NCI-H1436 (cell line): ENCODE measurements around the gene DACT2.
"Not testable (repeated sequence)": the region's sequence is repeated elsewhere in the genome, so short reads cannot be mapped to it uniquely, and the experiment has no call there.

Source experiments
- DNase-seq: peaks from one replicate; lab custom pipeline; 2025; lab: John Stamatoyannopoulos, UW

DACT2 gene

DNA sequence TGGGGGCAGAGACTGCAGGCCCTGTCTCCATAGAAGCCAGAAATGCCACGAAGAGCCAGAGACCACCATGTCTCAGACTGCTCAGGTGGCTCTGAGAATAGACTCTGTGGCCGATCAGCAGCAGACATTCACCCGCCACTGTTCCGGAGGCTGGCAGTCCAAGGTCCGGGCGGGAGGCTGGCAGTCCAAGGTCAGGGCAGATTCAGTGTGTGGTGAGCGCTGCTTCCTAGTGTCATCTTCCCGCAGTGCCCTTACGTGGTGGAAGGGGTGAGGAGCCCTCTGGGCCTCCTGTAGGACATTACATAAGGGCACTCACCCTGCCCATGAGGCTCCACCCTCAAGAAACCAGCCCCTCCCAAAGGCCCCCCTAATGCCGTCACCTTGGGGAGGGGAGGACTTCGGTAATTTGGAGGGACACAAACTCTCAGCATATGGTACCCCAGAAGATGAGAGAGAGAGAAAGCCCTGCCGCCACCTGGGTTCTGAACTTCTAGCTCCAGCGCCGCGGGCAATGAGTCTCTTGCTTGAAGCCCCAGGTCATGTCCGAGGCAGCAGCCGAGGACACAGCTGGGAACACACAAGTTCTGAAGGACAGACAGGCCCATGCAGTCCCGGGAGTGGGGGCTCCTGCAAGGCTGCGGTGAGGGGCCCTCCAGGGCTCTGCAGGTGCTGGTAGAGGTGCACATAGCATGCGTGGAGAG lies 36.4 kb downstream of the DACT2 start:
- no peak for DNase-seq

DNA sequence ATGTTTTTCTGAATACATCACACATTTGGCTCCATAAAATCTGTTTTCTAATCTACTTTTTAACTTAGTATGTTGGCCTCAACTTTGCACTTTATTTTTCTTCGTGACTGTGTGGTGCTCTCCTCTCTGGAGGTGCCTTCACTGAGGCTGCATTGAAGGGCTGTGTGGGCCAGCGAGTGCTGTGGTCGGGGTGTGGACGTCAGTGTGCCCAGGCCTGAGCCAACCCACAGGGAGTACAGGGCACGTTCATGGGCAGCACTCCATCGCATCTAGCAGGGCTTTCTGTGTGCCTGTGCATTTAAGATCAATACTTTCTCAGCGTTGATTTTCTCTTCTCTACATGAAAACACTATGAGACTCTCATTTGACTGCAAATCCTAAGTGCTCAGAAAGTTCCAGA lies 37.8 kb downstream of the DACT2 start:
- DNase-seq = no peak

DNA sequence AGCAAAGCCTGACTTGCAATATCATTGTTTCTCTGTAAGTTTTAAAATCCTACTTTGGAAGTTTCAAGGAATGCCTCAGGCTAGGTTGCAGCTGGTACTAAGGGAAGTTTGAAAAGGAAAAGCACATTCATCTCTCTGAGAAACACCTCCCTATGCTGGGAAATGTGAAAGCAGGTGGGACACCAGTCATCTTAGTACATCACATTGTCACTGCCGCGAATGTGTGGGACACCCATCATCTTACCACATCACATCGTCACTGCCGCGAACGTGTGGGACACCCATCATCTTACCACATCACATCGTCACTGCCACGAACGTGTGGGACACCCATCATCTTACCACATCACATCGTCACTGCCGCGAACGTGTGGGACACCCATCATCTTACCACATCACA lies 38.3 kb downstream of the DACT2 start:
- DNase-seq = not testable (repeated sequence)

DNA sequence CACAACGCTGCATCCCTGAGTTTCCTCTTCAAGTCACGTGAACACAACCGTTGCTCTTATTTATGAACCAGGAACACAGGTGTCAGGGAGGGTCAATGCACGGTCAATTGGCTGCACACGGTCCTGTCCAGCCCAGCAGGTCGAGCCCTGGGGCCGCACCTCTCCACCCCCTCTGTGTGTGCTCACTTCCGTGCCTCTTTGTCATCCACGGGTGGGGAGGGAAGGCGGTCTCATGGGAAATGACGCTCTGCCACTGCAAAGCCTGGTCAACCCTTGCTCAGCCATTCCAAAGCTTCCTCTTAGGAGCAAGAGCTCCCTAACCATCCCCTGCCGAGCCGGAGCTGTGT lies 38.7 kb downstream of the DACT2 start:
- DNase-seq = no peak

DNA sequence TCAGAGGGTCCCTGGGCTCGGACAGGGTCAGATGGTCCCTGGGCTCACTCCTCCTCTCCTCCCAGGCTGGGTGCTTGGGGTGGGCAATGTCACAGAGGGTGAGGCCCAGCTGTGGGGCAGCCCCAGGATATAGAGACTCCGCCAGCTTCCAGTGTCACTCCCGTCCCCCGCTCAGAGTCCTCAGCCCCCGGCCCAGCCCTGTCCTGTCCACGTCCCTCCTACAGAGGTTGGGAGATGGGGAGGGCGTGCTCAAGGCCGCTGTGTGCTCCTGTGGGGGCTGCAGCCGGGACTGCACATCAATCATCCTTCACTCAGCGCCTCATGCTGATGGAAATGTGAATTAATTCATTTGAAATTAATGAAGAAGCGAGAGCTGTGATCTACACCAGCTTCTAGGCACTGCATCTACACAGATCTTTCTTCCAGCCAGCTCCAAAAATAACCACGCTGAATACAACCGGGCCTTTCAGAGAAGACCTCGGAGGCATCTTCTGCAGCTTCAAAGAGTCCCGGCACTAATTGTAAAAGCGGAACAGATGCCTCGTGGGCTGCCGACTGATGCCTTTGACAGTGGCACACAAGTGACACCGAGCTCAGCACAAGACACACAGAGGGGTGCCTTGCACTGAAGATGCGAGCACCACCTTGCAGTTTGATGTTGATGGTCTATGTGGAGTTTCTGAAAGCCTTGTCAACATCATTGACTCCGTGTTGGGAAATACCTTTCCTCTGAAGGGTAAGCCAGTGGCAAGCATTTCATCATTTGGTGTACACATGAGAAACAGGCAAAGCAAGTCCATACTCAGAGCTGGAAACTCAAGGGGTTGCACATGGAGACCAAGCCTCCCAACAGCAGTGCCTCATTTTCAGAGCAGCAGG lies 39.3 kb downstream of the DACT2 start:
- DNase-seq = no peak

DNA sequence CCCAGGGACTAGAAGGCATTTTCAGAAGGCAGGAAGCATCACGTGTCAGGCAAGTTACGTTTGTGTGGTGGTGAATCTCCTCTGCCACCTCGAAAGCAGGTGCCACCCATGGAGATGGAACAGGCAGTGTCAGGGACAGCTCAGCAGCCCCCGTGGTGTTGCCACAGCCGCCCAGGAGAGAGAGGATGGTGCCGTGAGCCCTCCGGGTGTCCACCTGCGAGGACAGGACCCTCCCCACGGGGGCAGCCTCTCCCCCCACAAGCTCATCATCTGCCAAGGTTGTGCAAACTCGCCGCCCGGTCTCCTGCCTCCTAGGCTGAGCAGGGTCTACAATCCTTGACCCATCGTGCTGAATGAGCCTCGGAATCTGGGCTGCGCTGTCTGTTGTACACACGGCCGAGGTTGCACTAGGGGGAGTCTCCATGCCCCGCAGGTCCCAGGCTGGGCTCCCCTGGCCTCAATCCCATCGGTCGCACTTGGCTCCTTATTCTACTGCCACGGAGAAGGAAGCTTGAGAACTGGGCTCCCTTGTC lies 40.1 kb downstream of the DACT2 start:
- DNase-seq = no peak

DNA sequence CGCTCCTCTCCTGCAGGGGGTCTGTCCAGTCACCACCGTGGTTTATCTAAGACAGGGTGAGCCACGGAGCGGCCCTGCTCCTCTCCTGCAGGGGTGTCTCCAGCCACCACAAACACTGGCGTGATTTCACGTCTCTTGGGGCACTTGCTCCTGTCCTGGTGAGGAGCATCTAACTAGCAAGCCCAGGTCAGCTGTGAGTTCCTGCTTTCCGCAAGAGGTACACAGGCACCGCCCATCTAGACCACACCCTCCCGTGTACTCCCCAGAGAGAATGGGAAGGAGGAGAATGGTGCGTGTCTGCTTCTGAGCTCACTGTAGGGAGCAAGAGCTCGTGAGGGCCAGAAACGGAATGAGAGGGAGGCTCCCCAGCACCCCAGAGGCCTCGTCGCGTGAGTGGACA lies 40.7 kb downstream of the DACT2 start:
- DNase-seq = no peak

DNA sequence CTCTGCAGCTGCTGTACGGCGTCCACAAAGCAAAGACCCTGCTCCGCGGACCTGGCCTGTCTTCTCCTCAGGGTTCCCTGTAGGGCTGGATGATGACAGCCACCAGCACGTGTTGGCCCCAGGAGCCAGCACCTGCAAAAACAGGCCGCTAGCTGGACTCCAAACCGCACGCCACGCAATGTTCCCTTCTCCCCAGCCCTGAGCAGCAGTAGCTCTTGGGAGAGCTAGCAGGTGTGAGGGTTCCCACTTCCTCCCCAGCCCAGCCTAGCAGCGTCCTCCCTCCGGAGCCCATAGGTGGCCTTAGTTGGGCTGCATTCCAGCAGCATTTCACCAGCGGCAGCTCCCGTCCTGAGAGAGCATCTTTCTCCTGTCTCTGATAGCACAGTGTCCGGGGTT lies 42.3 kb downstream of the DACT2 start:
- DNase-seq = no peak

DNA sequence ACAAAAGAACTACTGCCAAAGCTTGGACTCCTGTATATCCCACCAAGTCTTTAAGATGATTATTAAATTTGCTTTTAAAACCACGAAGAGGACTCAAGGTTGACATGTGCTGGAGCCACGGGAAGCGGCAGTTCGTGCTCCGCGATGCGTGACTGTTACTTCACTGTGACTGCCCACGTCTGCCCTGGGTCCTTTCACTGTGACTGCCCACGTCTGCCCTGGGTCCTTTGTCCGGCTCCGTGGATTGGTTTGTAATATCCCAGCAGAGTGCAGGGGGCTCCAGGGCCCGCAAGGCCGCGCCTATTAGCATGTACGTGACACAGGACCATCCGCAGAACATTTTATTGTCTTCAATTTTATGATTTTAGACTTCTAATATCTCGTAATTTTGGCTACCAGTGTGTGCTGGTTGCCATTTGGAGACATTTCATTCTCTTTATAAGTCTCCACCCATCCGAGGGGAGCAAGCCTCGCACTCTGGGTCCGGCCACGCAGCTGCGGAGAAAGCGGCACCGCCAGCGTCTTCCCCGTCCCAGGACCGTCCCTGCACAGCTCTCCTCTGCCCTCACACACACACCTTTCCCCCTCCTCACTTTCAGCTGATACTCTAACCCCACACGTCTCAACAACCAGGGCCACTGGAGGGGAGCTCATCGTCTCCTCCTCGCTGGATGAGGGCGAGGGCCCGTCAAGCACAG lies 42.9 kb downstream of the DACT2 start:
- no peak for DNase-seq

DNA sequence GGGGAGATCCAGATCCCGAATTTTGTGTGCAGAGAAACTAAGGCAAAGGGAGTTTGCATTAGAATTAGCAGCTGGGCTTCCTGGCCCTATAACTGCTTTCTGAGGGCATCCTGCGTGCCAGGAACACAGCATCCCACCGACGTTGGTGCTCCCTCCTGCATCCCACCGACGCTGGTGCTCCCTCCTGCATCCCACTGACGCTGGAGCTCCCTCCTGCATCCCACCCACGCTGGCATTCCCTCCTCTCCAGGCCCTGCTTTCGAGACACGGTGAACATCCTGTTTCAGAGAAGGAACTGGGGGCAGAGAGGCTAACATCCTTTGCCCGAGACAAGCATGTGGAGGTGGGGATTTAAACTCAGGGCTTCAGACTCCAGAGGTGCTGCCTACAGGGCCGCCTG lies 44.4 kb downstream of the DACT2 start:
- DNase-seq = no peak

DNA sequence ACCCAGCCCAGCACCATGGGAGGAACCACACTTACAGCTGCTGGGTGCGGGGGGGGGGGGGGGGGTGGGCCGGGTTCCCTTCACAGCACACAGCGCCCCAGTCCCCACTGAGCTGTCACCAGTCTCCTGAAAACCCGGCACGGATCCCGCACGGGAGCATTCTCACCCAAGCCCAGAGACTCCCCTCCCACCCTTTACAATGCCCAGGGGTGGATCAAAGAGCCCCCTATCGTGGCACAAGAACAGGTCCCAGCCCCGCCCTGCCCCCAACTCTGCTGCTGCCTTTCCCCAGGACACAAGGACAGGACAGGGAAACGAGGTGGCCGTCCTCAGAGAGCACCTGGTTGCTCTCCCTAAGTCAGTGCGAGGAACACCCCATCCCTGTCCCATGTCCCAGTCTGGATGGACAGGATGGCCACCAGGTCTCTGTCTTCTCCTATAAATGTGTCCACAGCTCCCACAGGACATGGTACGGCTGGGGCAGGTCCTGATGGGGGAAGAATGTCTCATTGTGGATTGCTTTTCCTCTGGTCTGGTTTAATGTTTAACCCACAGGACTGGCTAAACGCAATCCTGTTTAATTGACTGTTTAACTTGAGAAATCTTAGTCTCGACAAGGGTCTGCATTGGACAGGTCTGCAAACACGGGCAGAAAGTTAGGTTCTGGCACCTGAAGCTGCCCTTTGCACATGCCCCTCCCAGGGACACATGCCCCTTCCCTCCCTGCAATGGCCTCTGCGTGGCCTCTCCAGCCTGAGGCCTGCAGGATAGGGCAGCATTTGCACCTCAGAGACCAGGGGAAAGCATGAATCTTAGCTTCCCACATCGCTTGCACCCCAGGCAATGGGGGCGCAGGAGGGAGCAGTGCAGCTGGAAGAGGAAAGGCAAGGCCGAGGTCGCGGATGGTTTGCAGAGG lies 45.3 kb downstream of the DACT2 start:
- no peak for DNase-seq

DNA sequence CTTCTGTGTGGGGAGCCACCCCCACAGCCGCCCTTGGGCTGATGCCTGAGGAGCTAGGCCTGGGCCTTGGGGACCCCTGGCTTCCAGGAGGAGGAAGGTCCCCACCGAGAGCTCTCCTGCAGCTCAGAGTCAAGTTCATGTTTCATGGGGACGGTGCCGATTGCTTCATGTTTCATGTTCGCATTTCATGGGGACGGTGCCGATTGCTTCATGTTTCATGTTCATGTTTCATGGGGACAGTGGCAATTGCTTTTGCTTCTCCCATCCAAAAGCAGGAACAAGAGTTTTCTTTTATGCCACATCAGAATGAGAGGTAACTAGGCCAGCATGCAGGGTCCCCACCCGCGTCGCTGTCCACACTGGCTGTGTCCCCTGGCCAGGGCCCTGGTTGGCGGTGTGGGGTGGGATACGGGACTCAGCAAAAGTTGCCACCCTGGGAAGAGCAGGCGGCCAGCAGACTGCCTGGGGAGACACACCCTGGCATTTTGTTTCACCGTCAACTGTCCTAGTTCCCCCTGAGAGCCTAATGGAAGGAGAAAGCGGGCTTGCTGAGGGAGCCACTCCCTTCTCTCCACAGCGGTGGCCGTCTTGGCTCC lies 46.0 kb downstream of the DACT2 start:
- no peak for DNase-seq

DNA sequence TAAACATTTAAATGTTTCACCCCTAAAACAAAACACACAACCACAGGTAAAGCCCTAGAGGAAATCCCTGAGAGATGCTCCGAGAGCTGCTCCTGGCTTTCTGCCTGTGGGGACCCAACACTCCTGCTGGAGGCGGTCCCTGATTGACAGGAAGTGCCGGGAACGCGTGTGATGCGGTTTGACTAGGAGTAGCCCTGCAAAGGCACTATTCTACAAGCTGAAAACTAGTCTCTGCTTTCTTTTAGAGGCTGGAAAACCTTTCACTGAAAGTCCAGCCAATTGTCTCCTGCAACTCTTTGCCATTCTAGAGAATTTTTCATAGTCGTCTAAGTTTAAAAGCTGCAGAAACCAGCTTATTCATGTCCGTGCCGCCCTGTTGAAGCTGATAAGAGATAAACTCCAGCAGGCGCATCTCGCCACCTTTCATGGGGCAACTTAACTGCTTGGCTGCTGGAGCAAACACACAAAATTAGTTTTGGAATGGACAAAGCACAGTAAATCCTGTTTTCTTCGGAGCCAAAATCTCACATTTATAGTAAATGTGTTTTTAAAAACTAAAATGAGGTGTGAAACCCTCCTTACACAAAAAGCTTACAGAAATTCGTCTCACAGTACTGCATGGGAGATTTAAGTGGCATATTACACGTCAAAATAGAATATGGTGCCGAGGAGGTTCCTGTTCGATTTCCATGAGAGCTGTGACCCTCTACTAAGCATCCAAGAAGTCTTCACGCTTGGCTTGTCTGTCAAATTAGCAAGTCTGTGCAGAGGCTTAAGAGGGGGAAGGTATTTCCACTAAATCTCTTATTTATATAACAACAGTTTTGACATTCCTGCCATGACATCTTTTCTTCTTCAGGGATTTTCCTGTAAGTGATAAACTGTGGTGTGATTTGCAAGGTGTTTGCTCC lies 46.9 kb downstream of the DACT2 start:
- DNase-seq = no peak

DNA sequence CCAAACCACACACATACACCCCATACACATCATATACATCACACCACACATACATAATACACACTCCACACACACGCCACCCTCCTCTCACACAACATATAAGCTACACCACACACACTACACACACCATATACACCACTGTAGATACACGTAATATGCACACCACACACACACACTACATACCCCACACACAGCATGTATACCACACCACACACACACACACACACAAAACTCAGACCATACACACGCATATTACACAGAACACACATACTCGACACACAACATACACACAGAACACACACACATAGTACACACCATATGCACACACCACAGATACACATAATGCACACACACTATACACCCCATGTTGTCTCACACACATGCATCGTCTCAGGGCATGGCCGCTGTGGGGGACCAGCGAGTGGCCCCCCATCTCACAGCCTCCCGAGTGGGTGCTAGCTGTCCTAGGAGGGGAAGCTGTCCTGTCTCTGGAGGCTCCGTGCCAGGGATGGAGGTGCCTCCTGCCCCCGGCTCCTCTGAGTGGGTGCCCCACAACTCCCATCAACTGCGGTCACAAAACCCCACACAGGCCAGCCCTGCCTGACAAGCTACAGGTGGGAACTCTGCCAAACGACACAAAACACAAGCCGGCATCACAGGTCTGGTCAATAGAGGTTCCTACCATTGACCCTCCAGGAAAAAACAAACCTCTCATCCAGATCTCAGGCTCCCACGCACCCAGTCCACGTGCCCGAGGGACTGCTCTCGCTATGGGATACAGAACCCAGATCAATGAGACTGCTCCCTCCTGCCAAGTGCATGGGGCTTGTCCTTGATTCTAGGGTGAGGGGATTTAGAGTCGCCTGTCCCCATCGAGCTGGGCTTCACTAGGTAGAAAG lies 49.1 kb downstream of the DACT2 start:
- DNase-seq = no peak

DNA sequence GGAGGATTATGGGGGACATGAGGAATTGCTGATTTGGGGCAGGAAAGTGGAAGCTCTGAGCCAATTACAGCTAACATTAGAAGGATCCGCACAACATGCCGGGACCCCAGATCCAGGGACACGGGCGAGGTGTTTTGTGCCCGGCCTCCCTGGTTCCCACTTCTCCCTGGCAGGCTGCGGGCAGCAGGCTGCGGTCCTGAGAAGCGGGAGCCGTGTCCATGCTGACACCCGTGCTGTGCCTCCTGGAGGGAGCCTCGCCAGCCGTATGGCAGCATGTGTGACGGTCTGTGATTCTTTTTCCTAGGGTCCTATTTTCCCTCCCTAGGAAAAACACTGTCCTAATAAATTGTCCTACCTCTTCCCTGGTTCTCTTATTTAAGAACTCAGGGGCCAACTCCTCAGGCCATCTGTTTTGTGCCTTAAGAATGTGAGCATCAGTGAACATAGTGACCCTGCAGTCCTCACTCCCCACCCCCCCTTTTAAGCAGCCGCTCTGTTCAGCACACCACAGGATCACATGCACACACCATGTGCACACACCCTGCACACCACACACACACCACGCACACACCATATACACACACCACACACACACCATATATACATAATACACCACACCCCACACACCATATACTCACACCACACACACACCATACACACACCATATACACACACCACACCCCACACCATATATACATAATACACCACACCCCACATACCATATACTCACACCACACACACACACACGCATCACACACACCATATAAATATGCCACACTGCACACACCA lies 49.9 kb downstream of the DACT2 start:
- DNase-seq = no peak

DNA sequence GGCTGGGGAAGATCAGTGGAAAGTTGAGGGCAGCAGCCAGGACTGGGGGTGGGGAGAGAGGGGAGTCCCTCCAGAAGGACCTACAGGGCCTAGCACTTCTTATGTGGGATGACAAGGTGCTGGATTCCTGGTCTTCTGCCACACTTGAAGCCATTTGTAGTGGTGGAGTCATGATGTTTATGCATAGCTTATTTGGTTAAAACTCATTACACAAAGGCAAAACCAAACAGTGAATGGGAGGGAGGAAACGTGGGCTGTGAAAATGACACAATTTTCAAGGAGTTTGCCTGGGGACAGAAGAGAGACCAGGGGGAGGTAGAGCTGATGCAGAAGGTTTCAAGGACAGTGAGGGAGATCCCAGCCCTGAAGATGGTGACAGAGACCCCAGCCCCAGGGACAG lies 50.8 kb downstream of the DACT2 start:
- DNase-seq = no peak

DNA sequence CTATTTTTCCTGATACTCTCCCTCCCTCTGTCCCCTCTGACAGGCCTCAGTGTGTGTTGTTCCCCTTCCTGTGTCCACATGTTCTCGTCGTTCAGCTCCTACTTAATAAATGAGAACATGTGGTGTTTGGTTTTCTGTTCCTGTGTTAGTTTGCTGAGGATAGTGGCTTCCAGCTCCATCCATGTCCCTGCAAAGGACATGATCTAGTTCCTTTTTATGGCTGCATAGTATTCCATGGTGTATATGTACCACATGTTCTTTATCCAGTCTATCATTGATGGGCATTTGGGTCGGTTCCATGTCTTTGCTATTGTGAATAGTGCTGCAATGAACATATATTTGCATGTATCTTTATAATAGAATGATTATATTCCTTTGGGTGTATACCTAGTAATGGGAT lies 51.8 kb downstream of the DACT2 start:
- DNase-seq = not testable (repeated sequence)
